GM12878 (cell line): Measurements from ENCODE around the gene EFNA3. TPM values are rescaled to one million over a fixed set of nuclear protein-coding genes. Genes with fewer than 3 reads are reported as not detected.

ENCODE experiments used
- ATAC-seq: fragments of 200-7000 bp; cut with Tn5 transposase; 3 replicates; pipeline ENCODE4 v1.9.1; 2020; ENCODE audit warnings: mild to moderate bottlenecking, moderate library complexity
- BruUV-seq: library from RNA; stranded (reverse); fragments of 400-500 nt; replicated peaks from 2 replicates; lab custom pipeline; 2021; lab: Mats Ljungman, UMichigan
- CTCF ChIA-PET: fragments of 300-600 bp; sonication (Branson Sonifier 250); formaldehyde crosslinking; extraction: SDS; loops from one replicate; lab custom pipeline; 2021; ENCODE audit warnings: inconsistent platforms; lab: Yijun Ruan, JAX
- POLR2A ChIA-PET: fragments of 350-600 bp; formaldehyde crosslinking; extraction: SDS; loops from one replicate; lab custom pipeline; 2021; ENCODE audit warnings: inconsistent platforms; lab: Charles Lee
- RAD21 ChIA-PET: fragments of 300-600 bp; sonication (Branson Sonifier 250); formaldehyde crosslinking; loops from one replicate; lab custom pipeline; 2023; ENCODE audit warnings: antibody characterized with exemption; ENCODE audit not compliant: unreplicated experiment; lab: Charles Lee
- SMC1A ChIA-PET: fragments of 300-600 bp; sonication (Branson Sonifier 250); formaldehyde crosslinking; loops from one replicate; lab custom pipeline; 2023; ENCODE audit not compliant: unreplicated experiment, uncharacterized antibody; lab: Charles Lee
- DNase-seq: peaks from one replicate; pipeline ENCODE4 v3.0.0-alpha.2; 2011; ENCODE audit warnings: low read depth, low spot score
- FAIRE-seq: peaks from 3 replicates; lab custom pipeline; 2011; peaks lifted over from hg19 to GRCh38; lab: Jason Lieb, UNC
- H2AFZ ChIP-seq: 2 replicates; pipeline ENCODE4 v1.6.0; 2011; ENCODE audit warnings: low read depth, low read length, control low read depth; ENCODE audit not compliant: control insufficient read depth
- H3K27ac ChIP-seq: 2 replicates; pipeline ENCODE4 v1.5.1; 2011; ENCODE audit warnings: control low read depth; ENCODE audit not compliant: control insufficient read depth, insufficient read depth
- H3K27me3 ChIP-seq, 2 experiments: replicated peaks in 1 of 2; 2 replicates each; pipeline versions ENCODE4 v1.6.0 to v1.6.1; 2011; ENCODE audit warnings: low read length in 1 of 2; ENCODE audit not compliant: control insufficient read depth in 2 of 2, insufficient read depth in 2 of 2
- H3K36me3 ChIP-seq, 2 experiments: 2 replicates each; pipeline ENCODE4 v1.5.1; 2011; ENCODE audit warnings: low read length in 1 of 2; ENCODE audit not compliant: control insufficient read depth in 2 of 2, insufficient read depth in 2 of 2
- H3K4me1 ChIP-seq: 2 replicates; pipeline ENCODE4 v1.6.1; 2011; ENCODE audit warnings: mild to moderate bottlenecking, low read length, moderate library complexity, mixed read lengths; ENCODE audit not compliant: control insufficient read depth, insufficient read depth
- H3K4me2 ChIP-seq: 2 replicates; pipeline ENCODE4 v1.6.0; 2011; ENCODE audit warnings: control low read depth; ENCODE audit not compliant: control insufficient read depth, insufficient read depth
- H3K4me3 ChIP-seq: fragments of 200-600 bp; sonication (generic); 2 replicates; pipeline ENCODE4 v1.5.1; 2016
- H3K79me2 ChIP-seq: 2 replicates; pipeline ENCODE4 v1.6.0; 2011; ENCODE audit warnings: low read length; ENCODE audit not compliant: control insufficient read depth, insufficient read depth
- H3K9ac ChIP-seq: 2 replicates; pipeline ENCODE4 v1.8.0; 2011; ENCODE audit warnings: low read length, control low read depth, mixed read lengths; ENCODE audit not compliant: control insufficient read depth, insufficient read depth
- H3K9me3 ChIP-seq: replicated peaks from 3 replicates; pipeline ENCODE4 v1.5.1; 2011; ENCODE audit warnings: mild to moderate bottlenecking, low read length; ENCODE audit not compliant: control insufficient read depth, insufficient read depth
- H4K20me1 ChIP-seq: 2 replicates; pipeline ENCODE4 v1.6.0; 2011; ENCODE audit not compliant: control insufficient read depth, insufficient read depth
- EZH2 ChIP-seq: IDR thresholded peaks from 2 replicates; pipeline ENCODE4 v1.6.1; 2012; ENCODE audit warnings: low read depth, mild to moderate bottlenecking, control low read depth, inconsistent platforms, low read length, borderline replicate concordance; ENCODE audit not compliant: control insufficient read depth
- HDAC2 ChIP-seq: fragments of 200-600 bp; sonication (generic); IDR thresholded peaks from 2 replicates; pipeline ENCODE4 v1.6.1; 2017
- MTA3 ChIP-seq: IDR thresholded peaks from 2 replicates; pipeline ENCODE4 v1.6.1; 2012; ENCODE audit warnings: low read length, inconsistent platforms, borderline replicate concordance
- NFXL1 ChIP-seq: fragments of 450-650 bp; IDR thresholded peaks from 2 replicates; pipeline ENCODE4 v1.6.1; 2017; ENCODE audit warnings: antibody characterized with exemption, mild to moderate bottlenecking, borderline replicate concordance
- RAD51 ChIP-seq: fragments of 450-650 bp; IDR thresholded peaks from 2 replicates; pipeline ENCODE4 v1.6.1; 2016; ENCODE audit warnings: moderate library complexity, mild to moderate bottlenecking, inconsistent platforms
- RFX5 ChIP-seq: IDR thresholded peaks from 2 replicates; pipeline ENCODE4 v1.6.1; 2011; ENCODE audit warnings: low read depth, low read length, improper control_type of control experiment
- SP1 ChIP-seq: IDR thresholded peaks from one replicate; pipeline ENCODE4 v1.6.1; 2011; ENCODE audit warnings: low read depth, low read length
- SUZ12 ChIP-seq: fragments of 200-600 bp; sonication (generic); IDR thresholded peaks from one replicate; pipeline ENCODE4 v1.6.1; 2018; ENCODE audit warnings: antibody characterized with exemption, mild to moderate bottlenecking; ENCODE audit not compliant: unreplicated experiment
- TARDBP ChIP-seq: IDR thresholded peaks from 2 replicates; pipeline ENCODE4 v1.6.1; 2016; ENCODE audit warnings: borderline replicate concordance
- ZNF622 ChIP-seq: fragments of 450-650 bp; IDR thresholded peaks from 2 replicates; pipeline ENCODE4 v1.6.1; 2017; ENCODE audit warnings: mild to moderate bottlenecking, inconsistent platforms
- WGBS: methylation state at CpG from one replicate; pipeline ENCODE4 v1.1.6; 2016; ENCODE audit warnings: low lambda C conversion rate; ENCODE audit not compliant: insufficient replicate concordance, insufficient coverage; ENCODE audit errors: missing lambda C conversion rate; 5-methylcytosine and 5-hydroxymethylcytosine counted together
- in situ Hi-C: fragments of 300-500 bp; cut with MboI; formaldehyde crosslinking; loops from 9 replicates; pipeline ENCODE4 v1.14.3; 2018; ENCODE audit warnings: mixed read lengths
- intact Hi-C: fragments of 100-400 bp; cut with micrococcal nuclease; formaldehyde crosslinking; loops from one replicate; pipeline ENCODE4 v1.14.2; 2022; ENCODE audit not compliant: unreplicated experiment
- polyA plus RNA-seq, 11 experiments: library from polyadenylated mRNA; depleted of rRNA in 4 of 11; unstranded in 6 of 11; stranded (reverse) in 5 of 11; fragments of >200 nt; fragmentation: Nextera tagmentation in 4 of 11; fragmentation: Illumina TruSeq in 1 of 11; extraction: Ambion mirVana in 4 of 11; extraction: Trizol in 1 of 11; gene quantifications; 1 replicate in 1 of 11; 2 replicates in 10 of 11; pipeline versions ENCODE4 v1.2.1 to v1.2.3, GENCODE V29; 2011 to 2016; ENCODE audit warnings: inconsistent platforms in 2 of 11, missing spikeins in 2 of 11, low read depth in 1 of 11
- total RNA-seq, 4 experiments: library from RNA; depleted of rRNA in 3 of 4; stranded (reverse); fragments of >200 nt in 3 of 4; fragmentation: Illumina TruSeq in 1 of 4; extraction: Trizol in 1 of 4; gene quantifications; 2 replicates each; pipeline versions ENCODE4 v1.2.1 to v1.2.3, GENCODE V29; 2013 to 2021
- TF ChIP-seq, protein P1 (sequence below): IDR thresholded peaks from 2 replicates; pipeline ENCODE4 v1.6.1; 2012; ENCODE audit warnings: improper control_type of control experiment, low read depth, low read length; ENCODE audit not compliant: insufficient replicate concordance
- TF ChIP-seq, protein P2 (sequence below): fragments of 450-650 bp; IDR thresholded peaks from 2 replicates; pipeline ENCODE4 v1.6.1; 2014; ENCODE audit warnings: mild to moderate bottlenecking
- TF ChIP-seq, protein P3 (sequence below): fragments of 450-650 bp; IDR thresholded peaks from 2 replicates; pipeline ENCODE4 v1.6.1; 2018; ENCODE audit warnings: borderline replicate concordance, mild to moderate bottlenecking; ENCODE audit not compliant: partially characterized antibody

The EFNA3 gene
- total and polyA plus RNA-seq, 10 of the 15 experiments (the other 5 are each of a cell fraction or from before 2014, with no cell fraction given) = 0.08 to 5.4 (median 1.1) TPM

DNA sequence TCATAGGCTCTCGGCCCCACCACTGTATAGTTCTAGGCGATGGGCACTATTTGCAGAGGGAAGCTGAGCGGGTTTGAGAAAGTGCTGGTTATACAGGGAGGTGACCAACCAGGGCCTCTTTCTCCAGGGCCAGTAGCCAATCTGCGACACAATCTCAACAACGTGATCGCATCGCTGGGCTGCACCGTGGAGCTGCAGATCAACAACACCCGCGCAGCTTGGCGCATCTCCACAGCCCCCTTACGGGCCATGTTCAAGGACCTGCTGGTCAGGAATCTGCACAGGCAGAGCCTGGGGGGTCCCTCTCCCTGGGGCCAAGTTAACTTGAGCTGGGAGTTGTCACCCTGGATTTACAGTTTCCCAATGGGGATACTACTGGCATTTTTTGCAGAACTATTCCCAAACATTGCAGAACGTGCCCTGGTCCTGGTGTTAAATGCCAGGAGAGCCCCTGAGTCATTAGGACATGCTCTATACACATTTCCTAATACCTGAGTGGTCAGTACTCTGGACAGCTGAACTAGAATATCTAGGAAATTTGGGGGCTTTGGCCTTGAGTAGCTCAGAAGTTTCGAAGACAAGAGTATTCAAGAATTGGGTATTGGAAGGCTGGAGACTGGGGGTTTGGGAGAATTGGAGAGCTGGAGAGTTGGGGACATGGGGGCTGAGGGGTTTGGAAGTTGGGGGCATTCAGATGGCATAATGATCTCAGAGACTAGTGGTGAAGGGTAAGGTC is 38.1 kb upstream of the EFNA3 start:
- no TSS peak for BruUV-seq
- POLR2A ChIA-PET = interaction anchor here (0.5 kb wide), 1 partner anchor 551 kb away, joined by 3 read pairs; no protein-coding TSS in a partner anchor
- SMC1A ChIA-PET = interaction anchor here (0.6 to 1.5 kb wide), 2 partner anchors 21 to 56 kb away, joined by 3 to 4 read pairs; no protein-coding TSS in a partner anchor
- TF ChIP-seq, protein P1, sequence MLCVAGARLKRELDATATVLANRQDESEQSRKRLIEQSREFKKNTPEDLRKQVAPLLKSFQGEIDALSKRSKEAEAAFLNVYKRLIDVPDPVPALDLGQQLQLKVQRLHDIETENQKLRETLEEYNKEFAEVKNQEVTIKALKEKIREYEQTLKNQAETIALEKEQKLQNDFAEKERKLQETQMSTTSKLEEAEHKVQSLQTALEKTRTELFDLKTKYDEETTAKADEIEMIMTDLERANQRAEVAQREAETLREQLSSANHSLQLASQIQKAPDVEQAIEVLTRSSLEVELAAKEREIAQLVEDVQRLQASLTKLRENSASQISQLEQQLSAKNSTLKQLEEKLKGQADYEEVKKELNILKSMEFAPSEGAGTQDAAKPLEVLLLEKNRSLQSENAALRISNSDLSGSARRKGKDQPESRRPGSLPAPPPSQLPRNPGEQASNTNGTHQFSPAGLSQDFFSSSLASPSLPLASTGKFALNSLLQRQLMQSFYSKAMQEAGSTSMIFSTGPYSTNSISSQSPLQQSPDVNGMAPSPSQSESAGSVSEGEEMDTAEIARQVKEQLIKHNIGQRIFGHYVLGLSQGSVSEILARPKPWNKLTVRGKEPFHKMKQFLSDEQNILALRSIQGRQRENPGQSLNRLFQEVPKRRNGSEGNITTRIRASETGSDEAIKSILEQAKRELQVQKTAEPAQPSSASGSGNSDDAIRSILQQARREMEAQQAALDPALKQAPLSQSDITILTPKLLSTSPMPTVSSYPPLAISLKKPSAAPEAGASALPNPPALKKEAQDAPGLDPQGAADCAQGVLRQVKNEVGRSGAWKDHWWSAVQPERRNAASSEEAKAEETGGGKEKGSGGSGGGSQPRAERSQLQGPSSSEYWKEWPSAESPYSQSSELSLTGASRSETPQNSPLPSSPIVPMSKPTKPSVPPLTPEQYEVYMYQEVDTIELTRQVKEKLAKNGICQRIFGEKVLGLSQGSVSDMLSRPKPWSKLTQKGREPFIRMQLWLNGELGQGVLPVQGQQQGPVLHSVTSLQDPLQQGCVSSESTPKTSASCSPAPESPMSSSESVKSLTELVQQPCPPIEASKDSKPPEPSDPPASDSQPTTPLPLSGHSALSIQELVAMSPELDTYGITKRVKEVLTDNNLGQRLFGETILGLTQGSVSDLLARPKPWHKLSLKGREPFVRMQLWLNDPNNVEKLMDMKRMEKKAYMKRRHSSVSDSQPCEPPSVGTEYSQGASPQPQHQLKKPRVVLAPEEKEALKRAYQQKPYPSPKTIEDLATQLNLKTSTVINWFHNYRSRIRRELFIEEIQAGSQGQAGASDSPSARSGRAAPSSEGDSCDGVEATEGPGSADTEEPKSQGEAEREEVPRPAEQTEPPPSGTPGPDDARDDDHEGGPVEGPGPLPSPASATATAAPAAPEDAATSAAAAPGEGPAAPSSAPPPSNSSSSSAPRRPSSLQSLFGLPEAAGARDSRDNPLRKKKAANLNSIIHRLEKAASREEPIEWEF = no peak
- TF ChIP-seq, protein P2, sequence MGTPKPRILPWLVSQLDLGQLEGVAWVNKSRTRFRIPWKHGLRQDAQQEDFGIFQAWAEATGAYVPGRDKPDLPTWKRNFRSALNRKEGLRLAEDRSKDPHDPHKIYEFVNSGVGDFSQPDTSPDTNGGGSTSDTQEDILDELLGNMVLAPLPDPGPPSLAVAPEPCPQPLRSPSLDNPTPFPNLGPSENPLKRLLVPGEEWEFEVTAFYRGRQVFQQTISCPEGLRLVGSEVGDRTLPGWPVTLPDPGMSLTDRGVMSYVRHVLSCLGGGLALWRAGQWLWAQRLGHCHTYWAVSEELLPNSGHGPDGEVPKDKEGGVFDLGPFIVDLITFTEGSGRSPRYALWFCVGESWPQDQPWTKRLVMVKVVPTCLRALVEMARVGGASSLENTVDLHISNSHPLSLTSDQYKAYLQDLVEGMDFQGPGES = no peak
- TF ChIP-seq HDAC2 (no peak), SUZ12 (no peak), RAD51 (no peak), ZNF622 (no peak), MTA3 (no peak), TARDBP (no peak), RFX5 (no peak), SP1 (no peak), EZH2 (no peak), NFXL1 (no peak)
- TF ChIP-seq, protein P3, sequence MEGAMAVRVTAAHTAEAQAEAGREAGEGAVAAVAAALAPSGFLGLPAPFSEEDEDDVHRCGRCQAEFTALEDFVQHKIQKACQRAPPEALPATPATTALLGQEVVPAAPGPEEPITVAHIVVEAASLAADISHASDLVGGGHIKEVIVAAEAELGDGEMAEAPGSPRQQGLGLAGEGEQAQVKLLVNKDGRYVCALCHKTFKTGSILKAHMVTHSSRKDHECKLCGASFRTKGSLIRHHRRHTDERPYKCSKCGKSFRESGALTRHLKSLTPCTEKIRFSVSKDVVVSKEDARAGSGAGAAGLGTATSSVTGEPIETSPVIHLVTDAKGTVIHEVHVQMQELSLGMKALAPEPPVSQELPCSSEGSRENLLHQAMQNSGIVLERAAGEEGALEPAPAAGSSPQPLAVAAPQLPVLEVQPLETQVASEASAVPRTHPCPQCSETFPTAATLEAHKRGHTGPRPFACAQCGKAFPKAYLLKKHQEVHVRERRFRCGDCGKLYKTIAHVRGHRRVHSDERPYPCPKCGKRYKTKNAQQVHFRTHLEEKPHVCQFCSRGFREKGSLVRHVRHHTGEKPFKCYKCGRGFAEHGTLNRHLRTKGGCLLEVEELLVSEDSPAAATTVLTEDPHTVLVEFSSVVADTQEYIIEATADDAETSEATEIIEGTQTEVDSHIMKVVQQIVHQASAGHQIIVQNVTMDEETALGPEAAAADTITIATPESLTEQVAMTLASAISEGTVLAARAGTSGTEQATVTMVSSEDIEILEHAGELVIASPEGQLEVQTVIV = no peak

More for the DNA sequence above, 38.1 kb upstream of the EFNA3 start:
- ChIA-PET RAD21 (no interaction called here), CTCF (interaction anchor here (0.7 to 3.1 kb wide), 6 partner anchors 11 to 573 kb away, joined by 3 to 13 read pairs (median 5); partner anchors contain the start of gene ADAM15)
- Histone ChIP-seq H3K27ac (no peak overlapping the region), H3K4me2 (no peak overlapping the region), H3K79me2 (no peaks in the 10 kb centered on the region), H3K9me3 (no peaks in the 10 kb centered on the region), H4K20me1 (no peaks in the 10 kb centered on the region), H3K36me3 (no peaks in the 10 kb centered on the region), H3K4me3 (no peak overlapping the region), H3K9ac (no peak overlapping the region), H3K27me3 (peaks cover 5 to 8% of the 10 kb centered on the region in 2 experiments; a peak in 3 of 4 replicates), H3K4me1 (no peaks in the 10 kb centered on the region), H2AFZ (no peak overlapping the region)
- intact Hi-C loops = no loop called here
- ATAC-seq (no peak), DNase-seq (no peak), FAIRE-seq (no peak)
- WGBS = 74% methylated on average over 14 of the region's 14 CpGs
- in situ Hi-C loops = no loop called here
